Ishikawa (cell line): ENCODE measurements around the gene TIAM1.

ENCODE experiments used
- CEBPB ChIP-seq: IDR thresholded peaks from 2 replicates; pipeline ENCODE4 v1.6.1; 2012
- CREB1 ChIP-seq: IDR thresholded peaks from 2 replicates; pipeline ENCODE4 v1.6.1; 2012; ENCODE audit warnings: low read depth
- EGR1 ChIP-seq: IDR thresholded peaks from 2 replicates; pipeline ENCODE4 v1.6.1; 2012
- EP300 ChIP-seq: IDR thresholded peaks from 2 replicates; pipeline ENCODE4 v1.6.1; 2012; ENCODE audit warnings: borderline replicate concordance
- FOXM1 ChIP-seq: IDR thresholded peaks from 2 replicates; pipeline ENCODE4 v1.6.1; 2012; ENCODE audit warnings: low read depth, borderline replicate concordance
- MAX ChIP-seq: IDR thresholded peaks from 2 replicates; pipeline ENCODE4 v1.6.1; 2012
- NFIC ChIP-seq: IDR thresholded peaks from 2 replicates; pipeline ENCODE4 v1.6.1; 2012
- RAD21 ChIP-seq: IDR thresholded peaks from 2 replicates; pipeline ENCODE4 v1.6.1; 2012; ENCODE audit warnings: low read depth
- TAF1 ChIP-seq: IDR thresholded peaks from 2 replicates; pipeline ENCODE4 v1.6.1; 2012; ENCODE audit warnings: low read depth, mild to moderate bottlenecking
- TCF12 ChIP-seq: IDR thresholded peaks from 2 replicates; pipeline ENCODE4 v1.6.1; 2012; ENCODE audit warnings: low read depth
- TEAD4 ChIP-seq: IDR thresholded peaks from 2 replicates; pipeline ENCODE4 v1.6.1; 2012
- USF1 ChIP-seq: IDR thresholded peaks from 2 replicates; pipeline ENCODE4 v1.6.1; 2012
- YY1 ChIP-seq: IDR thresholded peaks from 2 replicates; pipeline ENCODE4 v1.6.1; 2012; ENCODE audit warnings: low read depth
- ZBTB7A ChIP-seq: IDR thresholded peaks from 2 replicates; pipeline ENCODE4 v1.6.1; 2012; ENCODE audit warnings: low read depth
- TF ChIP-seq, protein P1 (sequence below): IDR thresholded peaks from 2 replicates; pipeline ENCODE4 v1.6.1; 2012; ENCODE audit warnings: low read depth, mild to moderate bottlenecking

The TIAM1 gene

GRCh38 chr21:31181082-31181750 is 162.8 kb downstream of the TIAM1 start:
- TF ChIP-seq YY1 (no peak), MAX (no peak), ZBTB7A (no peak)

DNA sequence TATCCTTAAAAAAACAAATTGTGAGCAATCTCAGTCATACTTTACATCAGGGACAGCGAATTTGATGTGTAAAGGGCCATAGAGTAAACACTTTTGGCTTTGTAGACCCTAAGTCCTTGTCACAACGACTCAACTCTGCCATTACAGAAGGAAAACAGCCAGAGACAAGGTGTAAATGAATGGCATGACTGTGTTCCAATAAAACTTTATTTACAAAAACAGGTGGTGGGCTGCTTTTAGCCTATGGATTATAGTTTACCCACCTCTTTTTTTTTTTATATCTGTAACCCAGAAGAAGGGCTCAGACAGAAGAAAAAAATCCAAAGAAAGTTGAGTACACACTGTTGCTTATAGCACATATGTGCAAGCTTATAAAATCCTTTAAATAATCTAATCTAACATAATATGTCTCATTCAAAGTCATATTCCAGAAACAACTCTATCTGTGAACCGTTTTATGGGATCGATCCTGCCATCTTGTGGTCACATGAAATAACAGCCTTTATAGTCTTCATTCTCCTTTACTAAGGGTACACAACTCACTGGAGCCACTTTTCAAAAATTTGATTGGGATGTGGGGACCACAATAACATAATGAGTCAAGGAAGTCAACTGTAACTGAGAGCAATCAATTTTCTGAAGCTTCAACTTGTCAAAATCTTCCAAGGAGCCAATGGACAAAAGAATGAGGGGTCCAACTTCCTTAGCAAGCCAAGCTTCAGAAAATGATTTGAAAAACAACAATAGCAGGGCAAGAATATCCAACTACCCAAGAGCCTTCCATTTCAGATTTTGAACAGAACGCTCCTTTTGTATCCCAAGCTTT is 163.6 kb downstream of the TIAM1 start:
- TF ChIP-seq MAX (no peak), RAD21 (peak; percentile 49), NFIC (no peak)

GRCh38 chr21:31176725-31177124 is 167.3 kb downstream of the TIAM1 start:
- TF ChIP-seq CREB1, result no peak
- no peak for TF ChIP-seq TCF12
- no peak for TF ChIP-seq RAD21
- no peak for TF ChIP-seq EP300
- no peak for TF ChIP-seq MAX

DNA sequence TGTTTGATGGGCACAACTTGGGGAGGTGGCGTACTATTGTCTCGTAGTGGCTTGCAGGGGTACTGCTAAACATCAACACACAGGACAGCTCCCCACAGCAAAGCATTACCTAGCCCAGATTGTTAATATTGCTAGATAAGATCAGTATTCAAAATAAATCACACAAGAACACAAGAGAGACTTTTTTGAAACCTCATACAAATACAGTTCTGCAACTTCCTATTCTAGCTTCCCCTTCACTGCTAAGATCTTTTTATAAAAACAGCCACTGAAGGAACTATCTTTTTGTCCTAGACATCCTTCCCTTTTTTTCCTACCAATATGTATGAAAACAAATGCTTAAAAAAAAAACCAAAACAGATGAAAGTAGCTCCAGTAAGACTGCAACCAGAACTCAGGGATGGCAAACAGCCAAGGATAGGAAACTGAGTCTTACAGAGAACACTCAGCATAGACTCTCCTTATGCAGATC is 167.9 kb downstream of the TIAM1 start:
- TF ChIP-seq CEBPB, result no peak
- TF ChIP-seq ZBTB7A, result no peak
- no peak for TF ChIP-seq USF1
- TF ChIP-seq, protein P1, sequence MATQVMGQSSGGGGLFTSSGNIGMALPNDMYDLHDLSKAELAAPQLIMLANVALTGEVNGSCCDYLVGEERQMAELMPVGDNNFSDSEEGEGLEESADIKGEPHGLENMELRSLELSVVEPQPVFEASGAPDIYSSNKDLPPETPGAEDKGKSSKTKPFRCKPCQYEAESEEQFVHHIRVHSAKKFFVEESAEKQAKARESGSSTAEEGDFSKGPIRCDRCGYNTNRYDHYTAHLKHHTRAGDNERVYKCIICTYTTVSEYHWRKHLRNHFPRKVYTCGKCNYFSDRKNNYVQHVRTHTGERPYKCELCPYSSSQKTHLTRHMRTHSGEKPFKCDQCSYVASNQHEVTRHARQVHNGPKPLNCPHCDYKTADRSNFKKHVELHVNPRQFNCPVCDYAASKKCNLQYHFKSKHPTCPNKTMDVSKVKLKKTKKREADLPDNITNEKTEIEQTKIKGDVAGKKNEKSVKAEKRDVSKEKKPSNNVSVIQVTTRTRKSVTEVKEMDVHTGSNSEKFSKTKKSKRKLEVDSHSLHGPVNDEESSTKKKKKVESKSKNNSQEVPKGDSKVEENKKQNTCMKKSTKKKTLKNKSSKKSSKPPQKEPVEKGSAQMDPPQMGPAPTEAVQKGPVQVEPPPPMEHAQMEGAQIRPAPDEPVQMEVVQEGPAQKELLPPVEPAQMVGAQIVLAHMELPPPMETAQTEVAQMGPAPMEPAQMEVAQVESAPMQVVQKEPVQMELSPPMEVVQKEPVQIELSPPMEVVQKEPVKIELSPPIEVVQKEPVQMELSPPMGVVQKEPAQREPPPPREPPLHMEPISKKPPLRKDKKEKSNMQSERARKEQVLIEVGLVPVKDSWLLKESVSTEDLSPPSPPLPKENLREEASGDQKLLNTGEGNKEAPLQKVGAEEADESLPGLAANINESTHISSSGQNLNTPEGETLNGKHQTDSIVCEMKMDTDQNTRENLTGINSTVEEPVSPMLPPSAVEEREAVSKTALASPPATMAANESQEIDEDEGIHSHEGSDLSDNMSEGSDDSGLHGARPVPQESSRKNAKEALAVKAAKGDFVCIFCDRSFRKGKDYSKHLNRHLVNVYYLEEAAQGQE, result no peak
- no peak for TF ChIP-seq NFIC
- TF ChIP-seq TEAD4, result no peak
- no peak for TF ChIP-seq CREB1
- TF ChIP-seq FOXM1, result no peak
- no peak for TF ChIP-seq YY1
- no peak for TF ChIP-seq RAD21
- TF ChIP-seq EP300, result no peak

- TF ChIP-seq EP300 (no peak), TAF1 (no peak), ZBTB7A (no peak), TEAD4 (no peak), CEBPB (no peak), YY1 (no peak), CREB1 (no peak), RAD21 (no peak), USF1 (no peak), MAX (no peak), FOXM1 (no peak), EGR1 (no peak)
These were observed 170.0 kb downstream of the TIAM1 start for GRCh38 chr21:31173881-31174555.

- TF ChIP-seq TCF12, result no peak
- TF ChIP-seq YY1, result no peak
- TF ChIP-seq, protein P1, result no peak
- no peak for TF ChIP-seq ZBTB7A
- no peak for TF ChIP-seq EP300
- TF ChIP-seq FOXM1, result no peak
- no peak for TF ChIP-seq CEBPB
- no peak for TF ChIP-seq EGR1
- no peak for TF ChIP-seq MAX
- TF ChIP-seq NFIC, result no peak
- no peak for TF ChIP-seq CREB1
- TF ChIP-seq RAD21, result no peak
- TF ChIP-seq TEAD4, result no peak
- TF ChIP-seq USF1, result no peak
- no peak for TF ChIP-seq TAF1
These were observed 171.7 kb downstream of the TIAM1 start for GRCh38 chr21:31172328-31172727.
